ENCODE measurements around the gene RCBTB2.

- TF ChIP-seq POLR2AphosphoS5 (IDR thresholded peaks at IDR 0.05; ENCODE audit: low read depth, low read length) (no peak), POLR2A (IDR thresholded peaks at IDR 0.05; ENCODE audit: low read depth, low read length) (no peak), TAF1 (IDR thresholded peaks at IDR 0.05; ENCODE audit: borderline replicate concordance, low read depth, low read length) (no peak)
These were observed 41.3 kb upstream of the RCBTB2 start for GRCh38 chr13:48574041-48574796.

All from GM12892 (cell line).